Liver (tissue), 9 donors: ENCODE data around the gene FAM120B. TPM values are rescaled to one million over a fixed set of nuclear protein-coding genes. Genes with fewer than 3 reads are reported as not detected.

Source experiments
- DNase-seq: peaks from one replicate; pipeline ENCODE4 v3.0.0-alpha.2; 2017; ENCODE audit warnings: low spot score
- H3K27ac ChIP-seq, 2 donors: one replicate each; pipeline ENCODE4 v1.7.0; 2013; ENCODE audit warnings: inconsistent platforms in 2 of 2, low read length in 2 of 2, control low read depth in 1 of 2, low read depth in 1 of 2, mild to moderate bottlenecking in 1 of 2
- H3K27me3 ChIP-seq, 4 donors: one replicate each; pipeline versions ENCODE4 v1.6.1 to v1.7.0; 2013; ENCODE audit warnings: low read length in 3 of 4, inconsistent platforms in 1 of 4, mild to moderate bottlenecking in 1 of 4, moderate library complexity in 1 of 4; ENCODE audit not compliant: control insufficient read depth in 4 of 4, insufficient read depth in 4 of 4
- H3K36me3 ChIP-seq, 4 donors: one replicate each; pipeline versions ENCODE4 v1.6.1 to v1.7.0; 2013; ENCODE audit warnings: low read length in 3 of 4, mild to moderate bottlenecking in 3 of 4, low read depth in 1 of 4, moderate library complexity in 1 of 4; ENCODE audit not compliant: control insufficient read depth in 4 of 4, insufficient read depth in 3 of 4
- H3K4me1 ChIP-seq, 4 donors: one replicate each; pipeline versions ENCODE4 v1.6.1 to v1.7.0; 2013; ENCODE audit warnings: low read length in 3 of 4, mild to moderate bottlenecking in 3 of 4, moderate library complexity in 1 of 4; ENCODE audit not compliant: control insufficient read depth in 4 of 4, insufficient read depth in 4 of 4
- H3K4me3 ChIP-seq, 3 donors: one replicate each; pipeline versions ENCODE4 v1.6.1 to v1.7.0; 2013; ENCODE audit warnings: low read length in 3 of 3, control low read depth in 1 of 3, low read depth in 1 of 3, mild to moderate bottlenecking in 1 of 3
- H3K9ac ChIP-seq, 2 donors: one replicate each; pipeline ENCODE4 v1.7.0; 2013; ENCODE audit warnings: low read length in 2 of 2, mild to moderate bottlenecking in 2 of 2, moderate library complexity in 2 of 2, control low read depth in 1 of 2, low read depth in 1 of 2
- H3K9me3 ChIP-seq, 4 donors: one replicate each; pipeline versions ENCODE4 v1.6.1 to v1.7.0; 2013; ENCODE audit warnings: low read length in 3 of 4; ENCODE audit not compliant: control insufficient read depth in 4 of 4
- EGR1 ChIP-seq, 2 donors: IDR thresholded peaks; 2 replicates each; pipeline ENCODE4 v1.6.1; 2016 to 2018; ENCODE audit warnings: antibody characterized with exemption in 2 of 2, low read depth in 2 of 2
- FOXA1 ChIP-seq: IDR thresholded peaks from 2 replicates; pipeline ENCODE4 v1.6.1; 2016; ENCODE audit warnings: antibody characterized with exemption
- FOXA2 ChIP-seq: IDR thresholded peaks from 2 replicates; pipeline ENCODE4 v1.6.1; 2016; ENCODE audit warnings: antibody characterized with exemption
- GABPA ChIP-seq, 2 donors: IDR thresholded peaks in 1 of 2; conservative IDR thresholded peaks in 1 of 2; 2 replicates each; pipeline ENCODE4 v1.6.1; 2016; ENCODE audit warnings: antibody characterized with exemption in 2 of 2, mild to moderate bottlenecking in 1 of 2, moderate library complexity in 1 of 2
- HNF4A ChIP-seq, 2 donors: conservative IDR thresholded peaks; 2 replicates each; pipeline ENCODE4 v1.6.1; 2016; ENCODE audit warnings: antibody characterized with exemption in 2 of 2, mild to moderate bottlenecking in 2 of 2
- HNF4G ChIP-seq: IDR thresholded peaks from 2 replicates; pipeline ENCODE4 v1.6.1; 2016; ENCODE audit warnings: antibody characterized with exemption
- JUND ChIP-seq, 2 donors: IDR thresholded peaks; 2 replicates each; pipeline ENCODE4 v1.6.1; 2016; ENCODE audit warnings: antibody characterized with exemption in 2 of 2
- NR2F2 ChIP-seq: IDR thresholded peaks from 2 replicates; pipeline ENCODE4 v1.6.1; 2016; ENCODE audit warnings: antibody characterized with exemption
- RXRA ChIP-seq, 2 donors: IDR thresholded peaks; 2 replicates each; pipeline ENCODE4 v1.6.1; 2017 to 2018; ENCODE audit warnings: antibody characterized with exemption in 2 of 2, mild to moderate bottlenecking in 1 of 2
- SP1 ChIP-seq: IDR thresholded peaks from 2 replicates; pipeline ENCODE4 v1.6.1; 2018; ENCODE audit warnings: antibody characterized with exemption, mild to moderate bottlenecking
- TAF1 ChIP-seq: conservative IDR thresholded peaks from 2 replicates; pipeline ENCODE4 v1.6.1; 2016; ENCODE audit warnings: antibody characterized with exemption, mild to moderate bottlenecking
- WGBS: extraction: QIAGEN DNeasy Blood & Tissue Kit; methylation state at CpG from one replicate; pipeline ENCODE4 v1.1.7; 2013; 5-methylcytosine and 5-hydroxymethylcytosine counted together
- polyA plus RNA-seq, 2 donors: library from polyadenylated mRNA; stranded (reverse) in 1 of 2; unstranded in 1 of 2; fragments of 200-250 nt in 1 of 2; fragments of >200 nt in 1 of 2; fragmentation: Nextera tagmentation in 1 of 2; extraction: Ambion mirVana in 1 of 2; gene quantifications; one replicate each; pipeline versions ENCODE4 v1.2.1 to v1.2.3, GENCODE V29; 2013 to 2015
- total RNA-seq, 2 donors: library from RNA; depleted of rRNA; stranded (reverse); fragments of >200 nt; gene quantifications; one replicate each; pipeline ENCODE4 v1.2.3, GENCODE V29; 2014
- TF ChIP-seq, protein P1 (sequence below): fragments of 150-350 bp; IDR thresholded peaks from 2 replicates; pipeline ENCODE4 v1.5.1; 2017; ENCODE audit warnings: improper control_type of control experiment, low read depth, low read length; ENCODE audit not compliant: missing input control
- TF ChIP-seq, protein P2 (sequence below): IDR thresholded peaks from 2 replicates; pipeline ENCODE4 v1.6.1; 2016; ENCODE audit warnings: antibody characterized with exemption
- TF ChIP-seq, protein P3 (sequence below): IDR thresholded peaks from 2 replicates; pipeline ENCODE4 v1.6.1; 2016; ENCODE audit warnings: antibody characterized with exemption
- TF ChIP-seq, protein P4 (sequence below): IDR thresholded peaks from 2 replicates; pipeline ENCODE4 v1.6.1; 2016; ENCODE audit warnings: antibody characterized with exemption
- TF ChIP-seq, protein P5 (sequence below): IDR thresholded peaks from 2 replicates; pipeline ENCODE4 v1.6.1; 2016; ENCODE audit warnings: antibody characterized with exemption, mild to moderate bottlenecking
- donor health status: healthy.
- donor health status: healthy.
- donor health status: healthy.
- donor health status: healthy.
- donor health status: healthy.

FAM120B gene
- total and polyA plus RNA-seq, 4 donors: 6.0 to 11.1 (median 9.1) TPM

DNA sequence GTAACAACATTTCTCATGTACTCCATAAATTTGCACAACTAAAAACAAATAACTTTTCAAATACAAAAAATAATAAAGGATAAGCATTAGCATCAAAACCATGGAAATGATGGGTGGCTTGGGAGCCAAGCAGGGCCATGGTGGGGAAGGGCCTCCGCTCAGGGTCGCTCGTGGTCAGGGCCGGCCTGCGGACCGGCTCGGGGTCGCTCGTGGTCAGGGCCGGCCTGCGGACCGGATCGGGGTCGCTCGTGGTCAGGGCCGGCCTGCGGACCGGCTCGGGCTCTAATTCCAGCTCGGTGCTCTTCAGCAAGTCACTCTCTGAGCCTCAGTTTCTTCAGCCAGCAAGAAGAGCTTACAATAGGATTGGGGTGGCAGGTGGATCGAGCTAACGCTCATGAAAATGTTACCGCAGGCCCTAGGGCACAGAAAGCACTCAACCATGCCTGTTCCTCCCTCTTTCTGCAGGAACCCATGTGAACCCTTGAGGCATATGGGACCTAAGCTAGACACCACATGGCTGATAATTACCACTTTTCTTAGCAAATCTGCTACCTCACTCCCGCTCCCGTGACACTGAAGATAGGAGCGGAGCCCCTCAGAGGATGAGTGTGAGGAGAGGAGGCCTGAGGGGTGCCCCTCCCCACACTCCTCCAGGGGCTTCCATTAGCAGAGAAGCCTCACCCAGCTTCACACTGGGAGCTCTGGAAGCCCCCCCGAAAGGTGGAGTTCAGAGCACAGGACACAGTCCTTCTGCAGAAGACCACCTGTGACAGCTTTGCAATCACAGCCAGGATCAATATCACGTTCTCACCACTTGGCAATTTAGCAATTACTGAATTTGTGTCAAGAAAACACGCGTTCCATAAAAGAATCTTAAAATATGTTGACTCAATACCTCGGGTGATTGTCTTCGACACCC is 143.5 kb downstream of the FAM120B start:
- DNase-seq: no peak
- TF ChIP-seq JUND (IDR thresholded peaks at IDR 0.05) (no peak), HNF4A (conservative IDR thresholded peaks at IDR 0.05) (no peak), RXRA (IDR thresholded peaks at IDR 0.05) (no peak)
- TF ChIP-seq, protein P1, sequence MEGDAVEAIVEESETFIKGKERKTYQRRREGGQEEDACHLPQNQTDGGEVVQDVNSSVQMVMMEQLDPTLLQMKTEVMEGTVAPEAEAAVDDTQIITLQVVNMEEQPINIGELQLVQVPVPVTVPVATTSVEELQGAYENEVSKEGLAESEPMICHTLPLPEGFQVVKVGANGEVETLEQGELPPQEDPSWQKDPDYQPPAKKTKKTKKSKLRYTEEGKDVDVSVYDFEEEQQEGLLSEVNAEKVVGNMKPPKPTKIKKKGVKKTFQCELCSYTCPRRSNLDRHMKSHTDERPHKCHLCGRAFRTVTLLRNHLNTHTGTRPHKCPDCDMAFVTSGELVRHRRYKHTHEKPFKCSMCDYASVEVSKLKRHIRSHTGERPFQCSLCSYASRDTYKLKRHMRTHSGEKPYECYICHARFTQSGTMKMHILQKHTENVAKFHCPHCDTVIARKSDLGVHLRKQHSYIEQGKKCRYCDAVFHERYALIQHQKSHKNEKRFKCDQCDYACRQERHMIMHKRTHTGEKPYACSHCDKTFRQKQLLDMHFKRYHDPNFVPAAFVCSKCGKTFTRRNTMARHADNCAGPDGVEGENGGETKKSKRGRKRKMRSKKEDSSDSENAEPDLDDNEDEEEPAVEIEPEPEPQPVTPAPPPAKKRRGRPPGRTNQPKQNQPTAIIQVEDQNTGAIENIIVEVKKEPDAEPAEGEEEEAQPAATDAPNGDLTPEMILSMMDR: no peak
- TF ChIP-seq, protein P2, sequence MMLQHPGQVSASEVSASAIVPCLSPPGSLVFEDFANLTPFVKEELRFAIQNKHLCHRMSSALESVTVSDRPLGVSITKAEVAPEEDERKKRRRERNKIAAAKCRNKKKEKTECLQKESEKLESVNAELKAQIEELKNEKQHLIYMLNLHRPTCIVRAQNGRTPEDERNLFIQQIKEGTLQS: no peak
- TF ChIP-seq, protein P3, sequence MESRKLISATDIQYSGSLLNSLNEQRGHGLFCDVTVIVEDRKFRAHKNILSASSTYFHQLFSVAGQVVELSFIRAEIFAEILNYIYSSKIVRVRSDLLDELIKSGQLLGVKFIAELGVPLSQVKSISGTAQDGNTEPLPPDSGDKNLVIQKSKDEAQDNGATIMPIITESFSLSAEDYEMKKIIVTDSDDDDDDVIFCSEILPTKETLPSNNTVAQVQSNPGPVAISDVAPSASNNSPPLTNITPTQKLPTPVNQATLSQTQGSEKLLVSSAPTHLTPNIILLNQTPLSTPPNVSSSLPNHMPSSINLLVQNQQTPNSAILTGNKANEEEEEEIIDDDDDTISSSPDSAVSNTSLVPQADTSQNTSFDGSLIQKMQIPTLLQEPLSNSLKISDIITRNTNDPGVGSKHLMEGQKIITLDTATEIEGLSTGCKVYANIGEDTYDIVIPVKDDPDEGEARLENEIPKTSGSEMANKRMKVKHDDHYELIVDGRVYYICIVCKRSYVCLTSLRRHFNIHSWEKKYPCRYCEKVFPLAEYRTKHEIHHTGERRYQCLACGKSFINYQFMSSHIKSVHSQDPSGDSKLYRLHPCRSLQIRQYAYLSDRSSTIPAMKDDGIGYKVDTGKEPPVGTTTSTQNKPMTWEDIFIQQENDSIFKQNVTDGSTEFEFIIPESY: no peak
- TF ChIP-seq, protein P4, sequence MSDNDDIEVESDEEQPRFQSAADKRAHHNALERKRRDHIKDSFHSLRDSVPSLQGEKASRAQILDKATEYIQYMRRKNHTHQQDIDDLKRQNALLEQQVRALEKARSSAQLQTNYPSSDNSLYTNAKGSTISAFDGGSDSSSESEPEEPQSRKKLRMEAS: no peak
- H3K9me3 ChIP-seq: no peaks in the 10 kb centered on the region
- H3K9ac ChIP-seq: no peak overlapping the region
- H3K27me3 ChIP-seq: no peaks in the 10 kb centered on the region
- H3K4me3 ChIP-seq: no peak overlapping the region
- no peak overlapping the region for H3K27ac ChIP-seq
- WGBS: 92% methylated on average over 32 of the region's 32 CpGs
- no peaks in the 10 kb centered on the region for H3K4me1 ChIP-seq
- H3K36me3 ChIP-seq: no peaks in the 10 kb centered on the region

DNA sequence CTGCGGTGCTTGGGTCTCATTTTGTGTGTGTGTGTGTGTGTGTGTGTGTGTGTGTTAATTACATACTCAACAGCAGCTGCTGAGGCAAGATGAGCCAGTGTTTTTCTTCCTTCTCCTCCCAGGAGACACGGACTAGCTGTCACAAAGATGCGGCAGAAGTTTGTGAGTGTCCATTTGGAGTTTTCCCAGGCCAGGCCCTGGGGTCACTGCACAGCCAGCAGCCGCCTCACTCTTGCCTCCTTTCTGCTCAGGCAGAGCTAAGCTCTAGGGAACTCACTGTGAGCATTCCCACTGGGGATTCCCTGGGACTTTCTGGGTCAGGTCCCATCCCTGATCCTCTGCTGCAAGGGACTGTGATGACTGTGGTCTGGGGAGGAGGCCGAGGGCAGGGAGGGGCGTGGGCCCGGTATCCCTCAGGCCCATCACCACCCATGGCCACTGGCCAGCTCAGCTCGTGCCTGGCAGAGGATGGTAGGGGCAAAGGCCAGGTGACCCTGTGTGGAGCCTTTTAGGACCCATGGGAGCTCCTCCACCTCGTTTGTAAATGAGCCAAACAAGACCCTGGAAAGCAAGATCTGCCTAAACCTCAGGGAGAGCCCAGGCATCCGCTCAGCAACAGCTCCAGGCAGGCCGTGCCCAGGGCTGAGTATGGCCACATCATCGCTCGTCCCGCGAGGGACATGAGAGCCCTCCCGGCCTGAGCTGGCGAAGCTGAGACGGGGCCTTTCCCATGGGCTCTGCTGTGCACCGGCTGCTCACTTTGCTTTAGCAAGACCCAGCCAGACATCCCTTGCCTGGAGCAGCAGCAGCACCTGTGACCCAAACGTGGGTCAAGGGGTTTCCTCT is 144.6 kb downstream of the FAM120B start:
- WGBS: 85% methylated on average over 20 of the region's 20 CpGs
- H3K27me3 ChIP-seq: no peaks in the 10 kb centered on the region
- TF ChIP-seq SP1 (no peak), GABPA (IDR thresholded peaks at IDR 0.05 in 1 of 2, conservative IDR thresholded peaks at IDR 0.05 in 1 of 2) (no peak), TAF1 (no peak), FOXA2 (no peak), JUND (IDR thresholded peaks at IDR 0.05) (no peak), FOXA1 (no peak), HNF4A (conservative IDR thresholded peaks at IDR 0.05) (no peak), NR2F2 (no peak), HNF4G (no peak), EGR1 (IDR thresholded peaks at IDR 0.05; ENCODE audit: low read depth in 2 of 2) (no peak)
- TF ChIP-seq, protein P5, sequence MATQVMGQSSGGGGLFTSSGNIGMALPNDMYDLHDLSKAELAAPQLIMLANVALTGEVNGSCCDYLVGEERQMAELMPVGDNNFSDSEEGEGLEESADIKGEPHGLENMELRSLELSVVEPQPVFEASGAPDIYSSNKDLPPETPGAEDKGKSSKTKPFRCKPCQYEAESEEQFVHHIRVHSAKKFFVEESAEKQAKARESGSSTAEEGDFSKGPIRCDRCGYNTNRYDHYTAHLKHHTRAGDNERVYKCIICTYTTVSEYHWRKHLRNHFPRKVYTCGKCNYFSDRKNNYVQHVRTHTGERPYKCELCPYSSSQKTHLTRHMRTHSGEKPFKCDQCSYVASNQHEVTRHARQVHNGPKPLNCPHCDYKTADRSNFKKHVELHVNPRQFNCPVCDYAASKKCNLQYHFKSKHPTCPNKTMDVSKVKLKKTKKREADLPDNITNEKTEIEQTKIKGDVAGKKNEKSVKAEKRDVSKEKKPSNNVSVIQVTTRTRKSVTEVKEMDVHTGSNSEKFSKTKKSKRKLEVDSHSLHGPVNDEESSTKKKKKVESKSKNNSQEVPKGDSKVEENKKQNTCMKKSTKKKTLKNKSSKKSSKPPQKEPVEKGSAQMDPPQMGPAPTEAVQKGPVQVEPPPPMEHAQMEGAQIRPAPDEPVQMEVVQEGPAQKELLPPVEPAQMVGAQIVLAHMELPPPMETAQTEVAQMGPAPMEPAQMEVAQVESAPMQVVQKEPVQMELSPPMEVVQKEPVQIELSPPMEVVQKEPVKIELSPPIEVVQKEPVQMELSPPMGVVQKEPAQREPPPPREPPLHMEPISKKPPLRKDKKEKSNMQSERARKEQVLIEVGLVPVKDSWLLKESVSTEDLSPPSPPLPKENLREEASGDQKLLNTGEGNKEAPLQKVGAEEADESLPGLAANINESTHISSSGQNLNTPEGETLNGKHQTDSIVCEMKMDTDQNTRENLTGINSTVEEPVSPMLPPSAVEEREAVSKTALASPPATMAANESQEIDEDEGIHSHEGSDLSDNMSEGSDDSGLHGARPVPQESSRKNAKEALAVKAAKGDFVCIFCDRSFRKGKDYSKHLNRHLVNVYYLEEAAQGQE: no peak
- TF ChIP-seq, protein P3: no peak
- TF ChIP-seq, protein P2: no peak
- TF ChIP-seq, protein P4: no peak

More for the DNA sequence above, 144.6 kb downstream of the FAM120B start:
- no peak overlapping the region for H3K27ac ChIP-seq
- H3K4me3 ChIP-seq: no peak overlapping the region
- no peak overlapping the region for H3K9ac ChIP-seq
- no peaks in the 10 kb centered on the region for H3K9me3 ChIP-seq
- no peaks in the 10 kb centered on the region for H3K36me3 ChIP-seq
- DNase-seq: no peak
- H3K4me1 ChIP-seq: no peaks in the 10 kb centered on the region
